Keratinocyte (primary cell): Measurements from ENCODE around the gene STUB1. TPM values are rescaled to one million over a fixed set of nuclear protein-coding genes. Genes with fewer than 3 reads are reported as not detected.
"Not testable (repeated sequence)": the region's sequence is repeated elsewhere in the genome, so short reads cannot be mapped to it uniquely, and the experiment has no call there.

ENCODE experiments used
- DNase-seq: peaks from one replicate; pipeline ENCODE4 v3.0.0-alpha.2; 2011; ENCODE audit warnings: low read depth, missing footprints, low spot score
- FAIRE-seq: peaks from 2 replicates; lab custom pipeline; 2011; peaks lifted over from hg19 to GRCh38; lab: Jason Lieb, UNC
- H2AFZ ChIP-seq: 2 replicates; pipeline ENCODE4 v1.6.0; 2012; ENCODE audit warnings: low read length, control low read depth, inconsistent platforms; ENCODE audit not compliant: control insufficient read depth
- H3K27ac ChIP-seq: 2 replicates; pipeline ENCODE4 v1.5.1; 2011; ENCODE audit warnings: low read length; ENCODE audit not compliant: control insufficient read depth, insufficient read depth
- H3K27me3 ChIP-seq: 3 replicates; pipeline ENCODE4 v1.6.0; 2011; ENCODE audit warnings: low read length; ENCODE audit not compliant: control insufficient read depth, insufficient read depth; ENCODE audit errors: extremely low read depth
- H3K36me3 ChIP-seq, 2 experiments: 2 replicates in 1 of 2; 3 replicates in 1 of 2; pipeline ENCODE4 v1.5.1; 2011; ENCODE audit warnings: low read length in 2 of 2, mild to moderate bottlenecking in 1 of 2; ENCODE audit not compliant: control insufficient read depth in 2 of 2, insufficient read depth in 2 of 2; ENCODE audit errors: extremely low read depth in 1 of 2
- H3K4me1 ChIP-seq: 3 replicates; pipeline ENCODE4 v1.5.1; 2011; ENCODE audit warnings: low read length; ENCODE audit not compliant: control insufficient read depth, insufficient read depth; ENCODE audit errors: extremely low read depth
- H3K4me2 ChIP-seq: 3 replicates; pipeline ENCODE4 v1.6.0; 2011; ENCODE audit warnings: low read depth, low read length; ENCODE audit not compliant: control insufficient read depth, insufficient read depth; ENCODE audit errors: extremely low read depth
- H3K4me3 ChIP-seq, 3 experiments: fragments of 200-600 bp in 1 of 3; sonication (generic) in 1 of 3; 2 replicates in 2 of 3; 3 replicates in 1 of 3; pipeline ENCODE4 v1.5.1; 2011 to 2016; ENCODE audit warnings: low read length in 3 of 3, mild to moderate bottlenecking in 3 of 3, control low read depth in 2 of 3, inconsistent platforms in 1 of 3, low read depth in 1 of 3, mixed read lengths in 1 of 3, mixed run types in 1 of 3, moderate library complexity in 1 of 3; ENCODE audit not compliant: control insufficient read depth in 2 of 3, insufficient read depth in 2 of 3; ENCODE audit errors: extremely low read depth in 1 of 3
- H3K79me2 ChIP-seq: 2 replicates; pipeline ENCODE4 v1.6.0; 2012; ENCODE audit warnings: low read length; ENCODE audit not compliant: control insufficient read depth, insufficient read depth
- H3K9ac ChIP-seq: 3 replicates; pipeline ENCODE4 v1.6.0; 2011; ENCODE audit warnings: low read length; ENCODE audit not compliant: control insufficient read depth, insufficient read depth; ENCODE audit errors: extremely low read depth
- H3K9me1 ChIP-seq: 3 replicates; pipeline ENCODE4 v1.6.0; 2011; ENCODE audit warnings: low read length; ENCODE audit not compliant: control insufficient read depth, insufficient read depth; ENCODE audit errors: extremely low read depth
- H3K9me3 ChIP-seq: 2 replicates; pipeline ENCODE4 v1.5.1; 2012; ENCODE audit warnings: low read depth, low read length; ENCODE audit not compliant: control insufficient read depth
- H4K20me1 ChIP-seq: 3 replicates; pipeline ENCODE4 v1.6.0; 2011; ENCODE audit warnings: low read length; ENCODE audit not compliant: control insufficient read depth, insufficient read depth; ENCODE audit errors: extremely low read depth
- EZH2 ChIP-seq: IDR thresholded peaks from one replicate; pipeline ENCODE4 v1.6.1; 2012; ENCODE audit warnings: inconsistent platforms, mild to moderate bottlenecking, low read length, moderate library complexity
- dilution Hi-C: fragments of 300-500 bp; cut with MboI; formaldehyde crosslinking; loops from one replicate; pipeline ENCODE4 v1.7.0; 2020; ENCODE audit warnings: low sequenced_read_pairs; ENCODE audit not compliant: extremely low pct_ligation_motif_present
- polyA plus RNA-seq, 5 experiments: library from polyadenylated mRNA; depleted of rRNA in 3 of 5; stranded (reverse) in 3 of 5; stranded (forward) in 1 of 5; unstranded in 1 of 5; fragments of >200 nt; gene quantifications; 1 replicate in 1 of 5; 2 replicates in 3 of 5; 3 replicates in 1 of 5; pipeline versions ENCODE4 v1.2.1 to v1.2.3, GENCODE V29; 2011 to 2012; ENCODE audit warnings: missing spikeins in 2 of 5, low read depth in 1 of 5, low replicate concordance in 1 of 5
- TF ChIP-seq, protein P1 (sequence below), 3 experiments: IDR thresholded peaks in 1 of 3; conservative IDR thresholded peaks in 1 of 3; optimal IDR thresholded peaks in 1 of 3; 2 replicates in 2 of 3; 3 replicates in 1 of 3; pipeline versions ENCODE3 to v1.5.1; 2011; ENCODE audit warnings: low read length in 3 of 3, mild to moderate bottlenecking in 3 of 3, moderate library complexity in 2 of 3, control low read depth in 1 of 3, inconsistent platforms in 1 of 3; ENCODE audit not compliant: insufficient read depth in 2 of 3; ENCODE audit errors: extremely low read depth in 1 of 3

STUB1 gene
- polyA plus RNA-seq, 1 donor (not counting 4 experiments of a cell fraction or from before 2014, with no cell fraction given), result 124 TPM

DNA sequence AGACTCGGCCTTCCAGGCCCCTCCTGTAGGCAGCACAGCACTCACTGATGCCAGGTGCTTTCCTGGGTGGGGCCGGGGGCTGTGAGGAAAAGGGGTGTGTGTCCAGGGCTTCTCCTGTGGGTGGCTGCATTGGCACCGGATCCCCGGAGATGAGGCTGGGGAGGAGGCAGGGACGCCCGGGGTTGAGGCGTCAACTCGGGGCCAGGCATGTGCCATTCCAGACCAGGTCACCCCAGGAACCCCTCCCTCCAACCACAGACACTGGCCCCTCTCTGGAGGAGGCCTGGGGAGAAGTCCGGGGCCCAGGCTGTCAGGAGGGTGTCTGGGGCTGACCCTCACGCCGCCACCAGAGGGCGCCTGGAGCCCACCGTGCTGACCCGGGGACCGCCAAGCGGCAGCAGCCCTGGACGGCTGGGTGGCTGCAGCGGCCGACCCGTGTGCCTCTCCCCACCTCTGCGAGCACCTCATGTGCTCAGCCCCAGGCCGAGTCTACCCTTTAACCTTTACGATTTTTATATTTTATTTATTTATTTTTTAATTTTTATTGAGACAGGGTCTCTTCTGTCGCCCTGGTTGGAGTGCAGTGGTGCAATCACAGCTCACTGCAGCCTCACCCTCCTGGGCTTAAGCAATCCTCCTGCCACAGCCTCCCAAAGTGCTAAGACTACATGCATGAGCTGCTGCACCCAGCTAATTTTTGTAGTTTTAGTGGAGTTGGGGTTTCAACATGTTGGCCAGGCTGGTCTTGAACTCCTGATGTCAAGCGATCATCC is 31.5 kb downstream of the STUB1 start:
- no peak overlapping the region for H3K4me3 ChIP-seq
- TF ChIP-seq, protein P1, sequence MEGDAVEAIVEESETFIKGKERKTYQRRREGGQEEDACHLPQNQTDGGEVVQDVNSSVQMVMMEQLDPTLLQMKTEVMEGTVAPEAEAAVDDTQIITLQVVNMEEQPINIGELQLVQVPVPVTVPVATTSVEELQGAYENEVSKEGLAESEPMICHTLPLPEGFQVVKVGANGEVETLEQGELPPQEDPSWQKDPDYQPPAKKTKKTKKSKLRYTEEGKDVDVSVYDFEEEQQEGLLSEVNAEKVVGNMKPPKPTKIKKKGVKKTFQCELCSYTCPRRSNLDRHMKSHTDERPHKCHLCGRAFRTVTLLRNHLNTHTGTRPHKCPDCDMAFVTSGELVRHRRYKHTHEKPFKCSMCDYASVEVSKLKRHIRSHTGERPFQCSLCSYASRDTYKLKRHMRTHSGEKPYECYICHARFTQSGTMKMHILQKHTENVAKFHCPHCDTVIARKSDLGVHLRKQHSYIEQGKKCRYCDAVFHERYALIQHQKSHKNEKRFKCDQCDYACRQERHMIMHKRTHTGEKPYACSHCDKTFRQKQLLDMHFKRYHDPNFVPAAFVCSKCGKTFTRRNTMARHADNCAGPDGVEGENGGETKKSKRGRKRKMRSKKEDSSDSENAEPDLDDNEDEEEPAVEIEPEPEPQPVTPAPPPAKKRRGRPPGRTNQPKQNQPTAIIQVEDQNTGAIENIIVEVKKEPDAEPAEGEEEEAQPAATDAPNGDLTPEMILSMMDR (optimal IDR thresholded peaks at IDR 0.05 in 1 of 3, IDR thresholded peaks at IDR 0.05 in 1 of 3, conservative IDR thresholded peaks at IDR 0.05 in 1 of 3; ENCODE audit: extremely low read depth in 1 of 3, insufficient read depth in 2 of 3, low read length in 3 of 3), result peak; percentile 68 to 94 (median 92)
- TF ChIP-seq EZH2, result no peak
- H3K4me2 ChIP-seq, result peak overlapping the region; percentile 10
- DNase-seq (no peak), FAIRE-seq (no peak)
- H4K20me1 ChIP-seq, result peaks cover 6% of the 10 kb centered on the region
- dilution Hi-C loops, result no loop called here
- H3K27me3 ChIP-seq, result peaks cover 48% of the 10 kb centered on the region
- H3K9ac ChIP-seq, result no peak overlapping the region
- no peaks in the 10 kb centered on the region for H3K36me3 ChIP-seq
- H3K79me2 ChIP-seq, result peaks cover 5% of the 10 kb centered on the region
- no peaks in the 10 kb centered on the region for H3K9me1 ChIP-seq
- no peak overlapping the region for H3K27ac ChIP-seq
- peaks cover 20% of the 10 kb centered on the region for H3K4me1 ChIP-seq
- no peak overlapping the region for H2AFZ ChIP-seq
- H3K9me3 ChIP-seq, result no peaks in the 10 kb centered on the region

DNA sequence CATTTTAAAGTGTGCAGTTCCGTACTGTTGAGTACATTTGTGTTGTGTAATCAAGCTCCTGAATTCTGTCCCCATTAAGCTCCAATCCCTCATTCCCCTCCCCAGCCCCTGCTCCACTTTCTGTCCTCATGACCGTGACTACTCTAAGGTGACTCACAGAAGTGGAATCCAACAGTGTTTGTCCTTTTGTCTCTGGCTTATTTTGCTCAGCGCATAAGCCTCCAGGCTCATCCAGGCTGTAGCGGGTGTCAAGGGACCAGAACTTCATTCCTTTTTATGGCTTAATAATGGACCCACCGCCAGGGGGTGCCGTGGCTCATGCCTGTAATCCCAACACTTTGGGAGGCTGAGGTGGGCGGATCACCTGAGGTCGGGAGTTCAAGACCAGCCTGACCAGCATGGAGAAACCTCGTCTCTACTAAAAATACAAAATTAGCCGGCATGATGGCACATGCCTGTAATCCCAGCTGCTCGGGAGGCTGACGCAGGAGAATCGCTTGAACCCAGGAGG is 32.6 kb downstream of the STUB1 start:
- TF ChIP-seq, protein P1 (optimal IDR thresholded peaks at IDR 0.05 in 1 of 3, IDR thresholded peaks at IDR 0.05 in 1 of 3, conservative IDR thresholded peaks at IDR 0.05 in 1 of 3; ENCODE audit: extremely low read depth in 1 of 3, insufficient read depth in 2 of 3, low read length in 3 of 3), result peak; percentile 51 to 60 (median 58)
- H4K20me1 ChIP-seq, H3K9me1 ChIP-seq, H2AFZ ChIP-seq, H3K79me2 ChIP-seq, H3K4me3 ChIP-seq, H3K9ac ChIP-seq, dilution Hi-C loops, H3K9me3 ChIP-seq, H3K4me2 ChIP-seq, H3K27ac ChIP-seq, H3K36me3 ChIP-seq: not testable (repeated sequence)
- FAIRE-seq (peak; percentile 86), DNase-seq (peak; percentile 98)
- H3K4me1 ChIP-seq, result peaks cover 20% of the 10 kb centered on the region
- H3K27me3 ChIP-seq, result peaks cover 38% of the 10 kb centered on the region
